Heart left ventricle (tissue), 16 donors: ENCODE data around the gene DGUOK. TPM values are rescaled to one million over a fixed set of nuclear protein-coding genes. Genes with fewer than 3 reads are reported as not detected.

Experiments
- ATAC-seq, 4 donors: fragments of 200-7000 bp; cut with Tn5 transposase; one replicate each; pipeline ENCODE4 v1.9.1; 2020 to 2022; ENCODE audit warnings: moderate library complexity in 4 of 4, mild to moderate bottlenecking in 3 of 4, moderate number of reproducible peaks in 1 of 4
- DNase-seq, 5 donors: peaks; one replicate each; pipeline ENCODE4 v3.0.0-alpha.2; 2020
- H3K27ac ChIP-seq, 12 donors: fragments of 200-600 bp; sonication (generic) in 4 of 12; one replicate each; pipeline versions ENCODE4 v1.5.0 to v1.8.0; 2016 to 2022; ENCODE audit warnings: mild to moderate bottlenecking in 2 of 12
- H3K27me3 ChIP-seq, 9 donors: fragments of 200-600 bp; sonication (generic) in 2 of 9; one replicate each; pipeline versions ENCODE4 v1.5.1 to v1.8.0; 2016 to 2022; ENCODE audit warnings: mild to moderate bottlenecking in 3 of 9
- H3K36me3 ChIP-seq, 9 donors: fragments of 200-600 bp; sonication (generic) in 2 of 9; one replicate each; pipeline versions ENCODE4 v1.5.0 to v1.8.0; 2018 to 2022; ENCODE audit warnings: mild to moderate bottlenecking in 2 of 9
- H3K4me1 ChIP-seq, 12 donors: fragments of 200-600 bp; sonication (generic) in 4 of 12; one replicate each; pipeline versions ENCODE4 v1.5.0 to v1.8.0; 2016 to 2022; ENCODE audit warnings: mild to moderate bottlenecking in 3 of 12
- H3K4me3 ChIP-seq, 12 donors: fragments of 200-600 bp; sonication (generic) in 4 of 12; one replicate each; pipeline versions ENCODE4 v1.5.0 to v1.8.0; 2017 to 2022; ENCODE audit warnings: mild to moderate bottlenecking in 9 of 12, moderate library complexity in 4 of 12
- H3K9me3 ChIP-seq, 12 donors: fragments of 200-600 bp; sonication (generic) in 4 of 12; one replicate each; pipeline versions ENCODE4 v1.5.0 to v1.8.0; 2016 to 2022; ENCODE audit warnings: mild to moderate bottlenecking in 1 of 12
- POLR2A ChIP-seq, 2 donors: fragments of 450-650 bp; IDR thresholded peaks; one replicate each; pipeline ENCODE4 v1.6.1; 2017; ENCODE audit warnings: antibody characterized with exemption in 2 of 2, mild to moderate bottlenecking in 2 of 2, moderate library complexity in 2 of 2
- WGBS, 4 donors: extraction: QIAGEN DNeasy Blood & Tissue Kit in 2 of 4; methylation state at CpG; one replicate each; pipeline versions ENCODE4 v1.1.5 to v1.1.7; 2013 to 2018; 5-methylcytosine and 5-hydroxymethylcytosine counted together
- intact Hi-C, 10 donors: fragments of 100-400 bp; cut with DNase I; formaldehyde crosslinking; loops; one replicate each; pipeline versions ENCODE4 v1.11.1 to v1.14.2; 2022
- polyA plus RNA-seq, 2 donors: library from polyadenylated mRNA; stranded (reverse); fragments of 200-250 nt; gene quantifications; one replicate each; pipeline ENCODE4 v1.2.3, GENCODE V29; 2013
- total RNA-seq, 9 donors: library from RNA; depleted of rRNA in 2 of 9; stranded (reverse); fragments of >200 nt in 2 of 9; fragmentation: NEBNext Ultra II Directional in 3 of 9; extraction: Animal tissue kit (Norgen Biotek cat#: 25700) in 3 of 9; gene quantifications; one replicate each; pipeline versions ENCODE4 v1.1.0 to v1.2.4, GENCODE V29; 2016 to 2023
- TF ChIP-seq, protein P1 (sequence below), 12 donors: fragments of 200-600 bp; sonication (generic) in 4 of 12; IDR thresholded peaks; one replicate each; pipeline versions ENCODE4 v1.5.0 to v1.8.0; 2018 to 2022; ENCODE audit warnings: antibody characterized with exemption in 12 of 12, mild to moderate bottlenecking in 5 of 12
- donor health status: ischemic (EF 13 %, LVEDD 7.1; RV severe dilation, severe dysfunction).
- donor health status: healthy with polysubstance abuse.
- donor health status: DM: no; HTN: yes; CAD: no.
- donor health status: DM: no; HTN: no; CAD: no.
- donor health status: ischemic (EF 25% LVEDD 6.9; RV normal size, moderate dysfunction).
- donor health status: ischemic (EF 25% LVEDD 5.7; RV mildly dilated, moderate dysfunction).
- donor health status: healthy.
- donor health status: DM: yes; HTN: yes; CAD: no.
- donor health status: ischemic (EF 35%, LVEDD 5.7; RV mildly dilated, moderate dysfunction).
- donor health status: nonischemic (EF 11% LVEDD 7.7; RV severe dilation, severe dysfunction).
- donor health status: DM: yes; HTN: yes; CAD: no.
- donor health status: PGD.
- donor health status: ischemic (EF 29% LVEDD 5.4; RV normal size, mild dysfunction).
- donor health status: nonischemic (EF 23%, LVEDD 6.1; RV moderate dilation, normal function).

Gene DGUOK
- total and polyA plus RNA-seq, 11 donors = 22.6 to 49.2 (median 26.1) TPM

- no peaks in the 10 kb centered on the region for H3K9me3 ChIP-seq
- 82 to 93% (median 86%) methylated on average over 9 of the region's 9 CpGs for WGBS, 4 donors
- peaks cover 0 to 7% (median 0%) of the 10 kb centered on the region in 12 donors for H3K4me1 ChIP-seq
- no peaks in the 10 kb centered on the region for H3K36me3 ChIP-seq
- no peak for TF ChIP-seq POLR2A (IDR thresholded peaks at IDR 0.05)
- TF ChIP-seq, protein P1, sequence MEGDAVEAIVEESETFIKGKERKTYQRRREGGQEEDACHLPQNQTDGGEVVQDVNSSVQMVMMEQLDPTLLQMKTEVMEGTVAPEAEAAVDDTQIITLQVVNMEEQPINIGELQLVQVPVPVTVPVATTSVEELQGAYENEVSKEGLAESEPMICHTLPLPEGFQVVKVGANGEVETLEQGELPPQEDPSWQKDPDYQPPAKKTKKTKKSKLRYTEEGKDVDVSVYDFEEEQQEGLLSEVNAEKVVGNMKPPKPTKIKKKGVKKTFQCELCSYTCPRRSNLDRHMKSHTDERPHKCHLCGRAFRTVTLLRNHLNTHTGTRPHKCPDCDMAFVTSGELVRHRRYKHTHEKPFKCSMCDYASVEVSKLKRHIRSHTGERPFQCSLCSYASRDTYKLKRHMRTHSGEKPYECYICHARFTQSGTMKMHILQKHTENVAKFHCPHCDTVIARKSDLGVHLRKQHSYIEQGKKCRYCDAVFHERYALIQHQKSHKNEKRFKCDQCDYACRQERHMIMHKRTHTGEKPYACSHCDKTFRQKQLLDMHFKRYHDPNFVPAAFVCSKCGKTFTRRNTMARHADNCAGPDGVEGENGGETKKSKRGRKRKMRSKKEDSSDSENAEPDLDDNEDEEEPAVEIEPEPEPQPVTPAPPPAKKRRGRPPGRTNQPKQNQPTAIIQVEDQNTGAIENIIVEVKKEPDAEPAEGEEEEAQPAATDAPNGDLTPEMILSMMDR (IDR thresholded peaks at IDR 0.05) = no peak
- DNase-seq = no peak
- H3K4me3 ChIP-seq = no peak overlapping the region
- H3K27me3 ChIP-seq = peaks cover 0 to 16% (median 0%) of the 10 kb centered on the region in 9 donors
- no peak for ATAC-seq
- H3K27ac ChIP-seq = peak overlapping the region in 1 of 12 donors; percentile 42
- intact Hi-C loops = loop anchor here in 5 of 10 donors (5.0 to 10.0 kb wide), 3 partner anchors 63 to 223 kb away; partner anchors contain the start of genes BOLA3 (in 4 of the 5) and TET3 (in 2 of the 5)
These were observed 5.1 kb upstream of the DGUOK start for GRCh38 chr2:73921581-73921980.

DNA sequence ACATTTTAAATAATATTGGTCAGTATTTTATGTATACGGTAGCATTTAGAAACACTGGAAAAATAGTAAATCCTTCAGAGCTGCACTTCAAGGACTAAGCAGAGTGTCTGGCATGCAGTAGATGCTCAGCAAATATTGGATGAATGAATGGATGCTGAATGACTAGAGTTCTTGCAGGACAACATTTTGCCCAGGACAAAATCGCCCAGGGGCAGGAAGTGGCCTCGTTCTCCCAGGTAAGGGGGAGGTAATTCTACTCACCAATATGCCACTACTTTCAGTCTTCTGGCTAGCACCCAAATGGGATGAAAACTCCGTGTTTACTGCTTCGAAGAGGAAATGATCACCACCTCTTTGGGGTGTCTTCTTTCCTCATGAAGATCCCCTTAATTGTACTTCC, 4.0 kb upstream of the DGUOK start:
- Histone ChIP-seq H3K27ac (no peak overlapping the region), H3K36me3 (no peaks in the 10 kb centered on the region), H3K27me3 (peaks cover 0 to 16% (median 0%) of the 10 kb centered on the region in 9 donors), H3K9me3 (no peaks in the 10 kb centered on the region), H3K4me3 (no peak overlapping the region), H3K4me1 (peaks cover 0 to 11% (median 4%) of the 10 kb centered on the region in 12 donors)
- 48 to 61% (median 50%) methylated on average over 5 of the region's 5 CpGs for WGBS, 4 donors
- intact Hi-C loops = loop anchor here in 5 of 10 donors (5.0 to 10.0 kb wide), 3 partner anchors 62 to 222 kb away; partner anchors contain the start of genes BOLA3 (in 4 of the 5) and TET3 (in 2 of the 5)
- no peak for TF ChIP-seq POLR2A (IDR thresholded peaks at IDR 0.05)
- DNase-seq = no peak
- no peak for ATAC-seq

- ATAC-seq = no peak
- peaks cover 0 to 36% (median 24%) of the 10 kb centered on the region in 12 donors for H3K4me1 ChIP-seq
- H3K9me3 ChIP-seq = no peaks in the 10 kb centered on the region
- DNase-seq = no peak
- H3K27ac ChIP-seq = peak overlapping the region in 1 of 12 donors; percentile 97
- TF ChIP-seq, protein P1 (IDR thresholded peaks at IDR 0.05) = no peak
- no peak for TF ChIP-seq POLR2A (IDR thresholded peaks at IDR 0.05)
- no peaks in the 10 kb centered on the region for H3K36me3 ChIP-seq
- H3K27me3 ChIP-seq = peaks cover 0 to 12% (median 0%) of the 10 kb centered on the region in 9 donors
- intact Hi-C loops = loop anchor here in 7 of 10 donors (5.0 to 10.0 kb wide), 6 partner anchors 57 to 220 kb away; partner anchors contain the start of genes TET3 (in 5 of the 7) and BOLA3 (in 4 of the 7)
- no peak overlapping the region for H3K4me3 ChIP-seq
- WGBS, 4 donors = 84 to 88% (median 87%) methylated on average over 7 of the region's 7 CpGs
These were observed 1.5 kb upstream of the DGUOK start for GRCh38 chr2:73925033-73925704.

DNA sequence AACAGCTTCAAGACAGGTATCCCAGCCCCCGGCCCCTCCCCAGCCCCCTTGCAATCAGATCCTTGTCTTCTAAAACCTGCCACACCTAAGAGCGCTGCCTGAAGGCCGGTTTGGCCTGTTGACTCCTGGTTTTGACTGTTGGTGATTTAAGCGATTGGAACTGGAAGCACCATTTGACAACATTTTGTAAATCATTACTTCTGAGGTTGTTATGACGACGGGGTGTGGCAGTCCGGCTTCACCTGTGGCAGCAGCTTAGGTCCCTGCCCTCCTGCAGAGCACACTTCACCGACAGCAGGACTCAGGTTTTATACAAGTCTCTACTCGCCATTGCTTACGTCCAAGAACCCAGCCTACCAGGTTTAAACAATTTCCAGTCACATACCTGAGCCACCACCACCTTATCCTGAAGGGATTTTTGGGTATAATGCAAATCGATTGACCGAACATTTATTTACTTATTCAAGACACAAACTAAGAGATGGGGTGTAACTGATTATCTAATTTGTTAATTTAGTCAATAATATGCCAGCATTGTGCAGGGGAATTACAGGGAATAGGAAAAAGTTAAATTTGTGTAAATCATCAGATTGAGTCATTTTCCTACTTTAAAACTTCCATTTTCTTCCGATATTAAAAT, 707 bp upstream of the DGUOK start:
- Histone ChIP-seq H3K4me1 (peaks cover 0 to 40% (median 24%) of the 10 kb centered on the region in 12 donors), H3K36me3 (peaks cover 0 to under 1% (median 0%) of the 10 kb centered on the region in 9 donors), H3K9me3 (no peaks in the 10 kb centered on the region), H3K4me3 (peak overlapping the region; percentile 40 to 87 (median 74)), H3K27ac (peak overlapping the region in 11 of 12 donors; percentile 32 to 98 (median 94)), H3K27me3 (peaks cover 0 to 8% (median 0%) of the 10 kb centered on the region in 9 donors)
- TF ChIP-seq POLR2A (IDR thresholded peaks at IDR 0.05) = no peak
- TF ChIP-seq, protein P1 (IDR thresholded peaks at IDR 0.05) = no peak
- no peak for ATAC-seq
- 79 to 85% (median 81%) methylated on average over 13 of the region's 13 CpGs for WGBS, 4 donors
- intact Hi-C loops = loop anchor here in 7 of 10 donors (2.0 to 10.0 kb wide), 7 partner anchors 56 to 219 kb away; partner anchors contain the start of genes TET3 (in 6 of the 7) and BOLA3 (in 4 of the 7)
- no peak for DNase-seq
